Measurements from ENCODE around the gene HS2ST1. TPM values are rescaled to one million over a fixed set of nuclear protein-coding genes. Genes with fewer than 3 reads are reported as not detected.
"Not testable (repeated sequence)": the region's sequence is repeated elsewhere in the genome, so short reads cannot be mapped to it uniquely, and the experiment has no call there.

Gene HS2ST1
- total RNA-seq, 2 donors from 2014 or later = 11.5 to 11.7 TPM

DNA sequence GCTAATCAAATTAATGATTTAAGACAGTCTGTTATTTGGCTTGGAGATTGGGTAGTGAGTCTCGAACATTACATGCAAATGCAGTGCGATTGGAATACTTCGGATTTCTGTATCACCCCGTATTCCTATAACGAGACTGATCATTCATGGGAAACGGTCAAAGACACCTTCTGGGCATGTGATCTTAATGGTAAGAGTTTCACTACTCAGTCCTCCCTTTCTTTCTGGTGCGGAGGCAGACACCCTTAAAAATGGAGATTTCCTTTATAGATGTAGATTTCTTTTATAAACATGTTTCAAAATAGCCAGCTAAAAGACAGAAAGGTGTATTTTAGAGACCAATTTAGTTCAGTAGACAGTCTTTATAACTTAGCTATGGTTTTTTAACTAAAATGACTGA lies 74.4 kb downstream of the HS2ST1 start:
- Histone ChIP-seq H3K36me3 (no peaks in the 10 kb centered on the region), H3K9me3 (no peaks in the 10 kb centered on the region), H3K4me1 (replicated peaks) (peaks cover 5% of the 10 kb centered on the region), H3K27ac (no peak overlapping the region), H3K27me3 (replicated peaks; ENCODE audit: insufficient read depth) (no peaks in the 10 kb centered on the region), H3K4me3 (no peak overlapping the region)
- WGBS = 98% methylated on average over 7 of the region's 7 CpGs
- no peak for DNase-seq (ENCODE audit: low spot score)
- TF ChIP-seq POLR2A (IDR thresholded peaks at IDR 0.05) (no peak), POLR2AphosphoS5 (IDR thresholded peaks at IDR 0.05) (no peak)
- TF ChIP-seq, protein P1, sequence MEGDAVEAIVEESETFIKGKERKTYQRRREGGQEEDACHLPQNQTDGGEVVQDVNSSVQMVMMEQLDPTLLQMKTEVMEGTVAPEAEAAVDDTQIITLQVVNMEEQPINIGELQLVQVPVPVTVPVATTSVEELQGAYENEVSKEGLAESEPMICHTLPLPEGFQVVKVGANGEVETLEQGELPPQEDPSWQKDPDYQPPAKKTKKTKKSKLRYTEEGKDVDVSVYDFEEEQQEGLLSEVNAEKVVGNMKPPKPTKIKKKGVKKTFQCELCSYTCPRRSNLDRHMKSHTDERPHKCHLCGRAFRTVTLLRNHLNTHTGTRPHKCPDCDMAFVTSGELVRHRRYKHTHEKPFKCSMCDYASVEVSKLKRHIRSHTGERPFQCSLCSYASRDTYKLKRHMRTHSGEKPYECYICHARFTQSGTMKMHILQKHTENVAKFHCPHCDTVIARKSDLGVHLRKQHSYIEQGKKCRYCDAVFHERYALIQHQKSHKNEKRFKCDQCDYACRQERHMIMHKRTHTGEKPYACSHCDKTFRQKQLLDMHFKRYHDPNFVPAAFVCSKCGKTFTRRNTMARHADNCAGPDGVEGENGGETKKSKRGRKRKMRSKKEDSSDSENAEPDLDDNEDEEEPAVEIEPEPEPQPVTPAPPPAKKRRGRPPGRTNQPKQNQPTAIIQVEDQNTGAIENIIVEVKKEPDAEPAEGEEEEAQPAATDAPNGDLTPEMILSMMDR (IDR thresholded peaks at IDR 0.05) = no peak
- intact Hi-C loops (cut with DNase I) = no loop called here

- DNase-seq (ENCODE audit: low spot score); H3K9me3 ChIP-seq; H3K4me3 ChIP-seq; H3K4me1 ChIP-seq (replicated peaks); H3K27me3 ChIP-seq (replicated peaks; ENCODE audit: insufficient read depth); intact Hi-C loops (cut with DNase I); H3K27ac ChIP-seq; H3K36me3 ChIP-seq: not testable (repeated sequence)
- 90% methylated on average over 3 of the region's 3 CpGs for WGBS
Observed at GRCh38 chr1:86989690-86990089, 75.3 kb downstream of the HS2ST1 start.

- H3K9me3 ChIP-seq = no peaks in the 10 kb centered on the region
- no peak for DNase-seq (ENCODE audit: low spot score)
- peaks cover 5% of the 10 kb centered on the region for H3K4me1 ChIP-seq (replicated peaks)
- intact Hi-C loops (cut with DNase I) = no loop called here
- TF ChIP-seq POLR2AphosphoS5 (IDR thresholded peaks at IDR 0.05) (no peak), POLR2A (IDR thresholded peaks at IDR 0.05) (no peak)
- TF ChIP-seq, protein P1 (IDR thresholded peaks at IDR 0.05) = no peak
- H3K27me3 ChIP-seq (replicated peaks; ENCODE audit: insufficient read depth) = no peaks in the 10 kb centered on the region
- H3K27ac ChIP-seq = no peak overlapping the region
- no peaks in the 10 kb centered on the region for H3K36me3 ChIP-seq
- no peak overlapping the region for H3K4me3 ChIP-seq
- 95% methylated on average over 1 of the region's 2 CpGs for WGBS
Observed at GRCh38 chr1:86990826-86991225, 76.4 kb downstream of the HS2ST1 start.

DNA sequence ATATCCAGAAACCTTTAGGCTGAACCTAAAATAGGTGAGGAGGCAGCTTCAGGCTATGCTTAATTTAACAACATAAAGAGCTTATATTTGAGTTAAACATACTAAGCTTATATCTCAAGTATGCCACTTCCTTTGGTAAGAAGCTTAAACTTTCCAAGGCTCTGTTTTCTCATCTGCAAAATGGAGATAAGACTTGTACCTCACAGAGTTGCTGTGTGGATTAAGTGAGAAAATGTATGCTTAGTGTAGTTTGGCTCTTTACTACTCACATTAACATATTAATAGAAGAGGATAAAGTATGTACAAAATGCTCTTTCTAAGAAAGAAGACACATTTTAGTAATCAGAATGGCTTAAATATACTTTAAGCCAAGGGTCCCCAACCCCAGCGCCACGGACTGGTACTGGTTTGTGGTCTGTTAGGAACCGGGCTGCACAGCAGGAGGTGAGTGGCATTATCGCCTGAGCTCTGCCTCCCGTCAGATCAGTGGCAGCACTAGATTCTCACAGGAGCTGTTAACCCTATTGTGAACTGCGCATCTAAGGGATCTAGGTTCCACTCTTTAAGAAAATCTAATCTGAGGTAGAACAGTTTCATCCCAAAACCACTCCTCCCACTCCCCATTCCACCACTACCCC lies 77.2 kb downstream of the HS2ST1 start:
- no peak overlapping the region for H3K27ac ChIP-seq
- TF ChIP-seq, protein P1 (IDR thresholded peaks at IDR 0.05) = no peak
- no peak for TF ChIP-seq POLR2AphosphoS5 (IDR thresholded peaks at IDR 0.05)
- no peak for TF ChIP-seq POLR2A (IDR thresholded peaks at IDR 0.05)
- no peaks in the 10 kb centered on the region for H3K36me3 ChIP-seq
- H3K9me3 ChIP-seq = no peaks in the 10 kb centered on the region
- no peak for DNase-seq (ENCODE audit: low spot score)
- 90% methylated on average over 6 of the region's 6 CpGs for WGBS
- peaks cover 5% of the 10 kb centered on the region for H3K4me1 ChIP-seq (replicated peaks)
- intact Hi-C loops (cut with DNase I) = no loop called here
- no peaks in the 10 kb centered on the region for H3K27me3 ChIP-seq (replicated peaks; ENCODE audit: insufficient read depth)
- no peak overlapping the region for H3K4me3 ChIP-seq

GRCh38 chr1:86992861-86993260 lies 78.4 kb downstream of the HS2ST1 start:
- Histone ChIP-seq H3K36me3 (no peaks in the 10 kb centered on the region), H3K27ac (no peak overlapping the region), H3K9me3 (no peaks in the 10 kb centered on the region), H3K4me1 (replicated peaks) (peaks cover 5% of the 10 kb centered on the region), H3K27me3 (replicated peaks; ENCODE audit: insufficient read depth) (no peaks in the 10 kb centered on the region), H3K4me3 (no peak overlapping the region)
- WGBS = 25% methylated on average over 2 of the region's 2 CpGs
- TF ChIP-seq, protein P1 (IDR thresholded peaks at IDR 0.05) = no peak
- TF ChIP-seq POLR2A (IDR thresholded peaks at IDR 0.05) = no peak
- TF ChIP-seq POLR2AphosphoS5 (IDR thresholded peaks at IDR 0.05) = peak; percentile 6
- intact Hi-C loops (cut with DNase I) = no loop called here
- DNase-seq (ENCODE audit: low spot score) = no peak
